ENCODE results near the gene ZDHHC18.
"Not testable (repeated sequence)": the region's sequence is repeated elsewhere in the genome, so short reads cannot be mapped to it uniquely, and the experiment has no call there.

The ZDHHC18 gene

GRCh38 chr1:26879793-26880192 is 53.3 kb downstream of the ZDHHC18 start:
- no peak for DNase-seq (ENCODE audit: low read depth)
- TF ChIP-seq CTCF (IDR thresholded peaks at IDR 0.05; ENCODE audit: control insufficient read depth, insufficient read depth, low read depth, low read length, missing control alignments): no peak
- no peak overlapping the region for H3K4me3 ChIP-seq (ENCODE audit: control insufficient read depth, low read depth, low read length)

- DNase-seq (ENCODE audit: low read depth): not testable (repeated sequence)
Measured at GRCh38 chr1:26881611-26882010, 55.1 kb downstream of the ZDHHC18 start.

GRCh38 chr1:26882696-26883463 is 56.4 kb downstream of the ZDHHC18 start:
- no peak for DNase-seq (ENCODE audit: low read depth)
- TF ChIP-seq CTCF (IDR thresholded peaks at IDR 0.05; ENCODE audit: control insufficient read depth, insufficient read depth, low read depth, low read length, missing control alignments): no peak

More at GRCh38 chr1:26881611-26882010, 55.1 kb downstream of the ZDHHC18 start:
- not testable (repeated sequence) for H3K4me3 ChIP-seq (ENCODE audit: control insufficient read depth, low read depth, low read length)

GRCh38 chr1:26887125-26887524 is 60.6 kb downstream of the ZDHHC18 start:
- peak; percentile 63 for TF ChIP-seq CTCF (IDR thresholded peaks at IDR 0.05; ENCODE audit: control insufficient read depth, insufficient read depth, low read depth, low read length, missing control alignments)
- no peak overlapping the region for H3K4me3 ChIP-seq (ENCODE audit: control insufficient read depth, low read depth, low read length)
- DNase-seq (ENCODE audit: low read depth): no peak

More at GRCh38 chr1:26882696-26883463, 56.4 kb downstream of the ZDHHC18 start:
- H3K4me3 ChIP-seq (ENCODE audit: control insufficient read depth, low read depth, low read length): no peak overlapping the region

- no peak for DNase-seq (ENCODE audit: low read depth)
- no peak for TF ChIP-seq CTCF (IDR thresholded peaks at IDR 0.05; ENCODE audit: control insufficient read depth, insufficient read depth, low read depth, low read length, missing control alignments)
- no peak overlapping the region for H3K4me3 ChIP-seq (ENCODE audit: control insufficient read depth, low read depth, low read length)
Measured at GRCh38 chr1:26888231-26888630, 61.7 kb downstream of the ZDHHC18 start.

- DNase-seq (ENCODE audit: low read depth): peak; percentile 39
- no peak for TF ChIP-seq CTCF (IDR thresholded peaks at IDR 0.05; ENCODE audit: control insufficient read depth, insufficient read depth, low read depth, low read length, missing control alignments)
- peak within 1 kb of the TSS; percentile 96 for H3K4me3 ChIP-seq (ENCODE audit: control insufficient read depth, low read depth, low read length)
Measured at GRCh38 chr1:26889551-26890466, 63.3 kb downstream of the ZDHHC18 start, which contains the start of gene GPN2. TSS of gene GPN2 (minus strand) at chr1:26890283. CDS start at chr1:26890096, 187 bp downstream.

GRCh38 chr1:26890467-26890796 is 63.9 kb downstream of the ZDHHC18 start:
- no peak for TF ChIP-seq CTCF (IDR thresholded peaks at IDR 0.05; ENCODE audit: control insufficient read depth, insufficient read depth, low read depth, low read length, missing control alignments)
- no peak for DNase-seq (ENCODE audit: low read depth)
- H3K4me3 ChIP-seq (ENCODE audit: control insufficient read depth, low read depth, low read length): peak overlapping the region; percentile 96
